GM12872 (cell line): ENCODE results near the gene PRKAG2.

Experiments used
- TF ChIP-seq, protein P1 (sequence below): IDR thresholded peaks from 3 replicates; pipeline ENCODE4 v1.5.1; 2011; ENCODE audit warnings: low read depth, mild to moderate bottlenecking, low read length, moderate library complexity; ENCODE audit not compliant: insufficient read depth

Gene PRKAG2

DNA sequence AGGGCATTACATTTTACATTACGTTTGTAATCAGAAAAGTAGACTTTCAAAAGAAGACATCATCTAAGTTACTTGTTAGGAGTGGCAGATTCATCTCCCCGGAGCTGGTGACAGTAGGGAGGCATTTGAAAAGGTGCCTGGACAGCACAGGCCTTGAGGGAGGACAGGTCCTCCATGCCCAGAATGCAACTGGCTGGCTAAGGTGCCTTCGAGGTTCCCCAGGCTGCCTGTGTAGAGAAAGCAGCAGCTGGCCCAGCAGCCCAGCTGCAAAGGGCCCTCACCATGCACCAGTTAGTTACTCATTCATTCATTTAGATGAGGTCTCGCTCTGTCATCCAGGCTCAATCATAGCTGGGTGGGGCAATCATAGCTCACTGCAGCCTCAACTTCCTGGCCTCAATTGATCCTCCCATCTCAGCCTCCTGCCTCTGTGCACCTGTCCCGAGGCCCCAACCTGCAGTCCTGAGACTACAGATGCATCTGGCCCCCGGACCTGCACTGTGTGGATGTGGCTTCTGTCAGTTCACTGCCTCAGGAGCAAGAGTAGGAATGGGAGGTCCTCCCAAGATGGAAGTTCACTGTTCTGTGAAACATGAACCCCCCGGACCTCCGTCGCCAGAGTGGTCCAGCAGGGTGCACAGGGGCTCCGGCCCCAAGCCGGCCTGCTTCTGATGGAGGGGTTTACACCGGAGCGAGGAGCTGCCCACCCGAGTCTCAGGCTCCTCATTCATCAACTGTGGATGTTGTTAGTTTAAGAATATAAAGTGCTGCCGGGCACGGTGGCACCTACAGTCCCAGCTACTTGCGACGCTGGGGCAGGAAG, 36.6 kb downstream of the PRKAG2 start:
- TF ChIP-seq, protein P1, sequence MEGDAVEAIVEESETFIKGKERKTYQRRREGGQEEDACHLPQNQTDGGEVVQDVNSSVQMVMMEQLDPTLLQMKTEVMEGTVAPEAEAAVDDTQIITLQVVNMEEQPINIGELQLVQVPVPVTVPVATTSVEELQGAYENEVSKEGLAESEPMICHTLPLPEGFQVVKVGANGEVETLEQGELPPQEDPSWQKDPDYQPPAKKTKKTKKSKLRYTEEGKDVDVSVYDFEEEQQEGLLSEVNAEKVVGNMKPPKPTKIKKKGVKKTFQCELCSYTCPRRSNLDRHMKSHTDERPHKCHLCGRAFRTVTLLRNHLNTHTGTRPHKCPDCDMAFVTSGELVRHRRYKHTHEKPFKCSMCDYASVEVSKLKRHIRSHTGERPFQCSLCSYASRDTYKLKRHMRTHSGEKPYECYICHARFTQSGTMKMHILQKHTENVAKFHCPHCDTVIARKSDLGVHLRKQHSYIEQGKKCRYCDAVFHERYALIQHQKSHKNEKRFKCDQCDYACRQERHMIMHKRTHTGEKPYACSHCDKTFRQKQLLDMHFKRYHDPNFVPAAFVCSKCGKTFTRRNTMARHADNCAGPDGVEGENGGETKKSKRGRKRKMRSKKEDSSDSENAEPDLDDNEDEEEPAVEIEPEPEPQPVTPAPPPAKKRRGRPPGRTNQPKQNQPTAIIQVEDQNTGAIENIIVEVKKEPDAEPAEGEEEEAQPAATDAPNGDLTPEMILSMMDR: no peak

DNA sequence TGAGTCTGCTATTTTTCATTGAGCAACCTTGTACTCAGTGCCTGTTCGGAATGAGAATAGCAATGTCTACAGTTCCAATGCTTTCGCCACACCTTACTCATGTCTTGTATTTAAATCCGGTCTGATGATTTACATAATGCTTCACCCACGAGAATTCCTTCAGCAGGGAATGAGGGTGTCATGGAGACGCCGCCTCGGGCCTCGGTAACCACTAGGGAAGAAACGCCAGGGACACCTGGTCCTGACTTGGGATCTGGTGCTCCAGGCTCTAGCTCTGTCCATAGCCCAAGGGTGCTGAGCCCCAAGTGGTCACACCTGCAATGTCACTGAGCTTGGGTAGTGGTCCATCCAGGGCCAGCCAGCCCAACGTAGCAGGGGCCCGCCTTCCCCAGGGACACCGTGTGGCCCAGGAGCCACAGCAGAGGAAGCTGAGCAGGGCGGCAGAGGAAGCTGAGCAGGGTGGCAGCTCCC, 37.4 kb downstream of the PRKAG2 start:
- TF ChIP-seq, protein P1: no peak

DNA sequence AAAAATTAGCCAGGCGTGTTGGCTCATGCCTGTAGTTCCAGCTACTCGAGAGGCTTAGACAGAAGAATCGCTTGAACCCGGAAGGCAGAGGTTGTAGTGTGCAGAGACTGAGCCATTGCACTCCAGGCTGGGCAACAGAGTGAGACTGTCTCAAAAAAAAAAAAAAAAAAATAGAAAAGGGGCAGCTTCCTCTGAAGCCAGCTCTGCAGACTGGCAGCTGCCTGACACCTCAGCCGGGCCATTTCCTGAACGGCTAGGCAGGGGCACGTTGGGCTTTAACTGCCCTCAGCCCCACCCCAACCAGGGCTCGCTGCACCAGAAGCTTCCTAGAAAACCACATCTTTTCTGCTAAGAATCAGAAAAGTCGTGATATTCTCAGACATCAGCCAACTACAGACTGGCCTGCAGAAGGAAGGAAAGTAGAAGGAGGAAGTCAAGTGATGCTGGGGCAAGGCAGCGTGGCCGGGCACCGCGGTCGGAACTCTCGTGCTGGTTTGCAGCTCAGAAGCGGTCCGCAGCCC, 38.0 kb downstream of the PRKAG2 start:
- TF ChIP-seq, protein P1: no peak

DNA sequence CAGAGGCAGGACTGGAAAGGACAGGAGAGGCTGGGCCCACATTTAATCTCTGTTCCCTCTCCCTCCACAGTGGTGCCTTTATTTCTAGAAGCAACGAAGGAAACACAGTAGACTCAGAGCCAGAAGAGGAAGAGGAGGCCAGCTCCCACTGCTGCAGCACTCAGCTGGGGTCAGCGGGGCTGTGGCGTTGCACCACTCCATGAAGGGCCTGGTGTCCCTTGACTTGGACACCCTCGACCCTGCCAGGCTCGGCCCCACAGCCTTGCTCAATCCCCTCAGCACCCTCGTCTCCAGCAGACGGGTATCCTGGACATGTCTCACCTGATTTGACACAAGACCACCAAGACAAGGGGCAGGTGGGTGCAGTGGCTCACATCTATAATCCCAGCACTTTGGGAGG, 38.8 kb downstream of the PRKAG2 start:
- TF ChIP-seq, protein P1: no peak

DNA sequence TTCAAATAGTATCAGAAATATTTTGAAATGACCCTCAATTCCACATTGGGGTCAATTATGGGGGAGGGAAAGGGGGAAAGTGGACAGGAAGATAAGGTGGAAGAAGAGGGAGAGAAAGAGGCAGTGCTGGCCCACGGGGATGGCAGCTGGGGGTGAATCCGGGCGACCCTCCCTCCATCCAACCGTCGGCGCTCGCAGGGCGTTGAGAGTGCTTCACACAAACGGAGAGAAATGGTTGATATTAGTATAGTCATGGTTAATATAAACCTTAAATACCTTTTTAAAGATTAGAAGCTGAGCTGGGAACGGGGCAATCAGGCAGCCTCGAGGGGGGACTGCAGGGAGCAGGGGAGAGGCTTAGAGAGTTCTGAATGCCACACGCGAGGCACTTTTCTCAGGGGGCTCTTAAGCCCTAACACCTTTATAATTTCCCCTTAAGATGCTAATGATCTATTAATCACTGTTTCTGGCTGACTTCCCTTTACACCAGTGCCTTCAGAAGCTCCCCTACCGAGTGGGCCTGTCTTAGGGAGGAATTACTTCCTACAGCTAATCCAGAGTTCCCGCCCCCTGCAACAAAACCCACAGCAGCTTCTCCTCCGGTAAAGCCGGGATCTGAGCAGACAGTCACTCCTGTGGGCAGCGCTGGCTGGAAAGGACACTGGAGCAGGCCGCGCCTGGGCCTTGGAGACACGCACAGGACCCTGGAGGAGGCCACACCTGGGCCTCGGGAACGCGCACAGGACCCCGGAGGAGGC, 39.5 kb downstream of the PRKAG2 start:
- TF ChIP-seq, protein P1: no peak

DNA sequence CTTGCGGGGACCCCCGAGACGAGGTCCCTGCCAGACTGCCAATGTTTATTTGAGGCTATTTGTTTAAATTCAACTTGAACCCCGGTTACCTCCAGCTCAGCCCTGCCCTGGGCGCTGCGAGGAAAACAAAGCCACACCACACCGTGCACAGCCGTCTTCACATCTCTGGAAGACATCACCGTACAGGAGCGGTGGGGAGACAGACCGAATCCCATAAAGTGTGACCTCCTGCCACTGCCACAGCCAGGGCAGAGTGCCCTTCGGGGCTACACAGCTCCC, 40.0 kb downstream of the PRKAG2 start:
- TF ChIP-seq, protein P1: no peak

DNA sequence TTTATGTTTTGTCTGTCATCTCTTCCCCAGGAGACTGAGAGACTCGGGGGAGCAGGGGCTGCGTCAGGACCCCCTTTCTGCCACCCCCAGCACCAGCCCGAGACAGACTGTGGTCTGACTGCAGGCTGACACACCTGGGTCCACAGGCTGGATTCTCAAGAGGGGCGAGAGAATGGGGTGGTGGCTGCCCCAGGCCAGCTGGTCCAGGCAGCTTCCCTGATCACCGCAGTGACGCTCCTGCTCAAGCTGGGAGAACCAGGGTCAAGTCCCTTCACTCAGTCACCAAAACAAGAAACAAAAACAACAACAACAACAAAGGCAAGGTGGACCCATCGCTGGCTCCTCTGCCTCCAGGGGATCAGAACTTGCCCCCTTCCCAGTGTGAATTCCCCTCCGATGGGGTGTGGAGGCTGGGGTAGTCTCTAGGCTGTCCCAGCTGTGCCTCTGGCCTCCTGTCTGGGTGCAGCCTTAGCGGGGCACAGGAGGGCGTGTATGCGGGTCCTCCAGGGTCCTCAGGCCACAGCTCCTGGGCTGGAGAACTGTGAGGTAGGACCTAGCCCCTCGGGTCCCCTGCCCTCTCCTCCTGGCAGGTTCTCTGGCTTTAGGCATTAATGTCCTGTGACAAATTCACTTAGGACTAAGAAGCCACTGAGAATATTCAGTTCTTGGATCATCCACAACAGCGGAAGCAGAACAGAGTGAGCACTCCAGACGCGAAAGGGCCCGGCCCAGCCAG, 40.6 kb downstream of the PRKAG2 start:
- TF ChIP-seq, protein P1: no peak
